AG09319 (cell line): ENCODE measurements around the gene CLCNKB.

ENCODE experiments used
- DNase-seq: peaks from one replicate; pipeline ENCODE4 v3.0.0-alpha.2; 2010; ENCODE audit warnings: low read depth; ENCODE audit errors: extremely low read depth
- TF ChIP-seq, protein P1 (sequence below): IDR thresholded peaks from 2 replicates; pipeline ENCODE4 v1.5.1; 2011; ENCODE audit warnings: low read depth, mild to moderate bottlenecking, inconsistent platforms, low read length, moderate library complexity

CLCNKB gene

DNA sequence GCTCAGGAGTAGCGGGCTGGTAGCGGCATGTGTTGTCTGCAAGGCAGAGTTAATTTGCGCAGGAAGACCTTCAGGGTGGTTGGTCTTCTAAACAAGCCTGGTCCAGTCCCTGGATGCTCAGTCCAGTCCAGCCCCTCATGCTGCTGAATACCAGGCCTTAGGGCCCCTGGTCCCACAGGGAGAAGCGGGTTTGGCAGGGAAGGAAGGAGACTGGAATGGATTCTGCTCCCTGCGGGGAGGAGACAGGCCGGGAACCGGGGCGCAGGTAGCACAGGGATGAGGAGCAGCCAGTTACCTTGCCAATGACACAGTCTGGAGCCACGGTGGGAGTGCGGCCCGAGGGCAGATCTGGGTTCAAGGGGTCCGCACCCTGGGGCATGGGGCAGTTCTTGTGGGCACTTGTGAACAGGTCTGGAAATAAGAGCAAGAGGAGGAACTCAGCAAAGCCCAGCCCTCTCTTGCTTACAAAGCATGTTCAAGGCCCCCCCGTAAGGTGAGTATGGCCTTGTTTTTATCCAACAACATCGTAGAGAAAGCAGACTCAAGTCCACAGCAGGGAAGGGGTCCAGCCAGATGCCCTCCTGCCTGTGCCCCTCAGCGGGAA is 19.7 kb downstream of the CLCNKB start:
- DNase-seq: no peak
- TF ChIP-seq, protein P1, sequence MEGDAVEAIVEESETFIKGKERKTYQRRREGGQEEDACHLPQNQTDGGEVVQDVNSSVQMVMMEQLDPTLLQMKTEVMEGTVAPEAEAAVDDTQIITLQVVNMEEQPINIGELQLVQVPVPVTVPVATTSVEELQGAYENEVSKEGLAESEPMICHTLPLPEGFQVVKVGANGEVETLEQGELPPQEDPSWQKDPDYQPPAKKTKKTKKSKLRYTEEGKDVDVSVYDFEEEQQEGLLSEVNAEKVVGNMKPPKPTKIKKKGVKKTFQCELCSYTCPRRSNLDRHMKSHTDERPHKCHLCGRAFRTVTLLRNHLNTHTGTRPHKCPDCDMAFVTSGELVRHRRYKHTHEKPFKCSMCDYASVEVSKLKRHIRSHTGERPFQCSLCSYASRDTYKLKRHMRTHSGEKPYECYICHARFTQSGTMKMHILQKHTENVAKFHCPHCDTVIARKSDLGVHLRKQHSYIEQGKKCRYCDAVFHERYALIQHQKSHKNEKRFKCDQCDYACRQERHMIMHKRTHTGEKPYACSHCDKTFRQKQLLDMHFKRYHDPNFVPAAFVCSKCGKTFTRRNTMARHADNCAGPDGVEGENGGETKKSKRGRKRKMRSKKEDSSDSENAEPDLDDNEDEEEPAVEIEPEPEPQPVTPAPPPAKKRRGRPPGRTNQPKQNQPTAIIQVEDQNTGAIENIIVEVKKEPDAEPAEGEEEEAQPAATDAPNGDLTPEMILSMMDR: no peak

DNA sequence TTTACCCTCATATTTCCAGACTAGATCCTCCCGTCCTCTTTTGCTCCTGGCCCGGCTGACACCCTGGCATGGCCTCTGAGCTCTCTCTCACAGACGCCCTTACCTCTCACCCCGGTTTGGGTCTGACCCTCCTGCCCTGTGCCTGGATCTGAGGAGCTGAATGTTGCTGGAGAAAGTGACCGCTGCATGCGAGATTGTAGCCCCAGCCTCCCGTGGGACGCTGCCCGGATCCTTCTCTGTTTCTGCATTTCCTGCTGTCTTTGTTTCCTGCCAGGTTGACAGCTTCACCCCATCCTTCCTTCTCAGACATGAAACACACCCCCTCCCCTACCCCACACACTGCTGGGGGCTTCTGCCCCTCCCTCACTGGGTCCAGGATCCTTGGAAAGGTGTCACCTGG is 20.3 kb downstream of the CLCNKB start:
- DNase-seq: no peak
- TF ChIP-seq, protein P1: no peak

DNA sequence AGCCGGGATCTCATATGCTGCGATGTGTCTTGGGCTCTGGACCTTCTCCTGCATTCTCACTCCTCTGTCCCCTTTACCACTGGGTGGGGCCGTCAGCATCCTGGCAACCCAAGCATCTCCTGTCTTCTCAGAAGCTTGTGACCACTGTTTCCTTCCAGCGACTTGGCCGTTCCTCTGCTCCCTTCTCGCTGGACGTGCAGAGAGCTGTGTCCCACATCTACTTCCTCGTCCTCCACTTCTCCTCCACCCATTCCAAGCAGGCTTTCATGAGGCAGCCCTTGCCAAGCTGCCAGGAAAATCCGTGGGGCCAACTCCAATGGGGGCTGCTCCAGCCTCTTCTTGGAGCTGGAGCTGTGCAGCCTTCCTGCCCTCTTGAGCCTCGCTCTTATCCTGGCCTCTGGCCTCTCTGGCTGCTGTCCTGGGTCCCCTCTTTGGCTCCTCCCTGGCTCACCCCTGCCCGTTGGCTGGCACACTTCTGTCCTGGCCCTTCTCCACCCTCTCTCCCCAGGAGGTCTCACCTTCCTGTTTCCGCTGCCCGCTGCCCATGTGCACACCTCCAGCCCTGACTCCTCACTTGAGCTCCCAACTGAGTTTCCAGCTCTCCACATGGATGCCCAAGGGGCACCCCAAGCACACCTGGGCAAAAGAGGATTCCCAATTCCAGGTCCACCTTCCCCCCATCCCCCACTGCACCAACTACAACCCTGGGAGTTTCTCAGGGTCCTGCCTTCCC is 21.1 kb downstream of the CLCNKB start:
- no peak for DNase-seq
- TF ChIP-seq, protein P1: no peak

DNA sequence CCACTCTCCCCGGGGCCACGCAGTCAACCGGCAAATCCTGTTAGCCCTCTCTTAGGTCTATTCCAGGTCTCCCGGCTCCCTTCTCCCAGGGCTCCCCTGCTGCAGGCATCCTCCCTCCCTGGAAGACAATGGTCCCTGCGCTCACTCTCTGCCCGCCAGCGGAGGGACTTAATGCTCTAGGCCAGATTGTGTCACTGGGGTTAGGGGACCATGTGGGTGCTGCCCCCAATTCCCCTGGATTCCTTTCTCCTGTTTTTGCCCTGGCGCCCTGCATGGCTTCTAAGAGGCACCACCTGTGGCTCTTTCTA is 21.6 kb downstream of the CLCNKB start:
- TF ChIP-seq, protein P1: no peak
- DNase-seq: no peak

DNA sequence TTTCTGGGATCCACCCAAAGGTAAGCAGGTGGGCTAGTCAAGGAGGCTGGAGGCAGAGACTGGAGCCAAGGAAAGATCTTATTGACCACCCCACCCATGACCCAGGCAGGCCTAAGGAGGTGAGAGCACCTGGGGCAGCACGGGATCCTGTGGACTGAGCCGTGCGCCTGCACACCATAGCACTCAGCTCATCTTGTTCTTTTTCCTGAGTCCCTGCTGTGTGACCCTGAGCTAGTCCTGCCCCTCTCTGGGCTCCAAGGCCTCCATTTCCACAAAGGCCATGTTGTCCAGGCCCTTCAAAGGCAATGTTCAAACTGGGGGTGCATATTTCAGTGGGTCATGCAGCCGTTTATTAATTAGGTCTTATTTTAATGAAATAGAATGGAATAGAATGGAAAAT is 22.7 kb downstream of the CLCNKB start:
- no peak for DNase-seq
- TF ChIP-seq, protein P1: no peak

DNA sequence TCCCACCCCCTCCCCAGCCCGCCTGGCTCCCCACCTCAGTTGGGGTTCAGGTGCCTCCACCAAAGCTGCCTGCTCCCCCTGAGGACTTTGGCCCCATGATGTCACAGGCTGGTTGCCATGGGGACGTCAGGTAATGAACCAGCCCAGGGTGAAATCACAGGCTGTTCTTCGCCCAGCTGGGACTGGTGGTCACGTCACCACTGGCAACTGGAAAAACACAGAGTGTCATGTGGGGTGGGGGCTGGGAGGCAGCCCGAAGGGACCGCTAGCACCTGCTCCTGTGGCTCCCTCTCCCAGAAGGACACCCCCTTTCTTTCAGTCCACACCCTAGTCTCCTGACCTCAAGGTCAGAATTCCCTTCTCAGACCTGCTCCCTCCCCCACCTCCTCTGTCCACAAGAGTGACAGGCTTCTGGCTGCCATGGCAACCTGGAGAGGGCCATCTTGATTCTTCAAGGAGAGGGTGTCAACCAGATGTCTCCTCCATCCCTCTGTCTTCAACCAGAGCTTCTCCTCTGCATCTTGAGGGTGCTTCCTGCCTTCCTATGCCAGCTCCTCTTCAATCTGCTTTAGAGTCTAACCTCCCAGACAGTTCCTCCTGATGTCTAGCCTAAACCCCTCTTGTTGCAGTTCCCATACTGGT is 23.7 kb downstream of the CLCNKB start:
- DNase-seq: no peak
- TF ChIP-seq, protein P1: no peak

DNA sequence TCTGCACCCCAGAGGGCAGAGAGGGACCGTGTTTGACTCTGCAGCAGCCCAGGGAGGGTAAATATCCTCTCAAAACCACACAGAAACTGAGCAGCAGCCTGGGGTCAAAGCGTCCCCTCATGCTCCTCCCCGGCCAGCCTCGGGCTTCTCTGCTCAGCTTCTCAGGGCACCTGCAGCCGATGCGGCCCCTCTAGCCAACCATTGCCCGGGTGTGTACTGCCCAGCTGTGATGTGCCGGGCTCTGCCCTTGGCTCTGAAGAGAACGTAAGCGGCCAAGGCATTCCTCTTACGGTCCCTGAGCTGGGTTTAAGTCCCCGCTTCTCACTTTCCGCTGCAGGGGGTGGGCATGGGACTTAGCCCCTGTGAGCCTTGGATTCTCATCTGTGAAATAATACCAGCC is 24.4 kb downstream of the CLCNKB start:
- TF ChIP-seq, protein P1: no peak

More for the DNA sequence above, 24.4 kb downstream of the CLCNKB start:
- DNase-seq: no peak
